Osteocyte (in vitro differentiated cells): ENCODE results near the gene TMC6. TPM values are rescaled to one million over a fixed set of nuclear protein-coding genes. Genes with fewer than 3 reads are reported as not detected.
"Not testable (repeated sequence)": the region's sequence is repeated elsewhere in the genome, so short reads cannot be mapped to it uniquely, and the experiment has no call there.

Source experiments
- DNase-seq: peaks from one replicate; pipeline ENCODE4 v3.0.0; 2021; ENCODE audit warnings: mixed read lengths; ENCODE audit not compliant: unreplicated experiment; ENCODE audit errors: extremely low spot score
- H3K27ac Mint-ChIP-seq: one replicate; pipeline ENCODE4 v1.8.0; 2021; ENCODE audit warnings: mild to moderate bottlenecking, mixed read lengths; ENCODE audit not compliant: unreplicated experiment
- H3K27me3 Mint-ChIP-seq: one replicate; pipeline ENCODE4 v1.8.0; 2021; ENCODE audit warnings: mixed read lengths; ENCODE audit not compliant: unreplicated experiment
- H3K36me3 Mint-ChIP-seq: one replicate; pipeline ENCODE4 v1.8.0; 2021; ENCODE audit warnings: mixed read lengths; ENCODE audit not compliant: unreplicated experiment
- H3K4me1 Mint-ChIP-seq: one replicate; pipeline ENCODE4 v1.8.0; 2021; ENCODE audit warnings: mixed read lengths; ENCODE audit not compliant: unreplicated experiment
- H3K4me3 Mint-ChIP-seq: one replicate; pipeline ENCODE4 v1.8.0; 2021; ENCODE audit warnings: mild to moderate bottlenecking, moderate library complexity, mixed read lengths; ENCODE audit not compliant: unreplicated experiment
- H3K9me3 Mint-ChIP-seq: one replicate; pipeline ENCODE4 v1.8.0; 2021; ENCODE audit warnings: mixed read lengths; ENCODE audit not compliant: unreplicated experiment
- total RNA-seq: library from RNA; stranded (reverse); gene quantifications from 2 replicates; pipeline ENCODE4 v1.2.1, GENCODE V29; 2021
- TF ChIP-seq, protein P1 (sequence below): fragments of 200-600 bp; sonication (generic); IDR thresholded peaks from 2 replicates; pipeline ENCODE4 v1.5.0; 2021; ENCODE audit warnings: antibody characterized with exemption, mild to moderate bottlenecking, moderate library complexity

The TMC6 gene
- total RNA-seq, 1 donor from 2014 or later = 32.6 TPM

DNA sequence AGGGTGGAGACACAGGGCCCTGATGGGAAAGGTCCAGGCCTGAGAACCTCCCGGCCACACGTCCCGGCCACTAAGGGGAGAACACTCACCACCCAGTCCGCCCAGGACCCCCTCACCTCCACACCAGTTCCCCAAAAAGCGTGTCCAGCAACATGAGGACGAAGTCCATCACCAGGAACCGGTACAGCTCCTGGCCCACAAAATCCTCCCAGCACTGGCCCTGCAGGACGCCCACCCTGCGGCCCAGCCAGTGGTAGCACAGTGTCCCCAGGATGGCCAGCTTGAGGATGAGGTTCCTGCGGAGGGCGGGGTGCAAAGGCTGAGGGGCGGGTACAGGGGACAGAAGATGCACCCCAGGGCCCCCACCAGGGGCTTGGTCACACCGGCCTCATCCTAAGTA is 8.0 kb downstream of the TMC6 start:
- Mint-ChIP-seq H3K36me3 (peaks cover 6% of the 10 kb centered on the region), H3K27ac (no peak overlapping the region), H3K4me1 (peaks cover 2% of the 10 kb centered on the region), H3K9me3 (no peaks in the 10 kb centered on the region), H3K27me3 (no peaks in the 10 kb centered on the region), H3K4me3 (no peak overlapping the region)
- no peak for DNase-seq
- TF ChIP-seq, protein P1, sequence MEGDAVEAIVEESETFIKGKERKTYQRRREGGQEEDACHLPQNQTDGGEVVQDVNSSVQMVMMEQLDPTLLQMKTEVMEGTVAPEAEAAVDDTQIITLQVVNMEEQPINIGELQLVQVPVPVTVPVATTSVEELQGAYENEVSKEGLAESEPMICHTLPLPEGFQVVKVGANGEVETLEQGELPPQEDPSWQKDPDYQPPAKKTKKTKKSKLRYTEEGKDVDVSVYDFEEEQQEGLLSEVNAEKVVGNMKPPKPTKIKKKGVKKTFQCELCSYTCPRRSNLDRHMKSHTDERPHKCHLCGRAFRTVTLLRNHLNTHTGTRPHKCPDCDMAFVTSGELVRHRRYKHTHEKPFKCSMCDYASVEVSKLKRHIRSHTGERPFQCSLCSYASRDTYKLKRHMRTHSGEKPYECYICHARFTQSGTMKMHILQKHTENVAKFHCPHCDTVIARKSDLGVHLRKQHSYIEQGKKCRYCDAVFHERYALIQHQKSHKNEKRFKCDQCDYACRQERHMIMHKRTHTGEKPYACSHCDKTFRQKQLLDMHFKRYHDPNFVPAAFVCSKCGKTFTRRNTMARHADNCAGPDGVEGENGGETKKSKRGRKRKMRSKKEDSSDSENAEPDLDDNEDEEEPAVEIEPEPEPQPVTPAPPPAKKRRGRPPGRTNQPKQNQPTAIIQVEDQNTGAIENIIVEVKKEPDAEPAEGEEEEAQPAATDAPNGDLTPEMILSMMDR = no peak

DNA sequence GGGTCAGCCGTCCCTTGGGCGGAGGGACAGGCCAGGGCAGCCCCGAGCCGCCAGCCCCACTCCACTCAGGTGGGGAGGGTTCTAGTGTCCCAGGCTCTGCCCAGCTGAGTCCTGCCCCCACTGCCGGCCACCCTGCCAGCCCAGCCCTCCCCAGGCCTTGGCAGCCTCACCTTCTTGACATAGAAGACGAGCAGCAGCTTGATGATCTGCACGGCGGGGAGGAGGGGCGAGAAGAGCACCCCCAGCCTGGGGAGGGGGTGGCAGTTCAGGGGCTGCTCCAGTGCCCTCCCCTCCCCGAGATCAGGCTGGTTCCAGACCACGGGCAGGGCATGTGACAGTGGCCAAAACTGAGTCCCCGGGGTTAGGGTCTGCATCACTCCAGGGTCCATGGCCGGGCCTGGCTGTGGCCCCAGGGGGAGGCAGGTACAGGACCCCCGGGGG is 9.7 kb downstream of the TMC6 start:
- no peak for DNase-seq
- Mint-ChIP-seq H3K27ac (no peak overlapping the region), H3K36me3 (peaks cover 6% of the 10 kb centered on the region), H3K27me3 (no peaks in the 10 kb centered on the region), H3K4me3 (no peak overlapping the region), H3K9me3 (no peaks in the 10 kb centered on the region), H3K4me1 (peaks cover 1% of the 10 kb centered on the region)
- TF ChIP-seq, protein P1 = no peak

DNA sequence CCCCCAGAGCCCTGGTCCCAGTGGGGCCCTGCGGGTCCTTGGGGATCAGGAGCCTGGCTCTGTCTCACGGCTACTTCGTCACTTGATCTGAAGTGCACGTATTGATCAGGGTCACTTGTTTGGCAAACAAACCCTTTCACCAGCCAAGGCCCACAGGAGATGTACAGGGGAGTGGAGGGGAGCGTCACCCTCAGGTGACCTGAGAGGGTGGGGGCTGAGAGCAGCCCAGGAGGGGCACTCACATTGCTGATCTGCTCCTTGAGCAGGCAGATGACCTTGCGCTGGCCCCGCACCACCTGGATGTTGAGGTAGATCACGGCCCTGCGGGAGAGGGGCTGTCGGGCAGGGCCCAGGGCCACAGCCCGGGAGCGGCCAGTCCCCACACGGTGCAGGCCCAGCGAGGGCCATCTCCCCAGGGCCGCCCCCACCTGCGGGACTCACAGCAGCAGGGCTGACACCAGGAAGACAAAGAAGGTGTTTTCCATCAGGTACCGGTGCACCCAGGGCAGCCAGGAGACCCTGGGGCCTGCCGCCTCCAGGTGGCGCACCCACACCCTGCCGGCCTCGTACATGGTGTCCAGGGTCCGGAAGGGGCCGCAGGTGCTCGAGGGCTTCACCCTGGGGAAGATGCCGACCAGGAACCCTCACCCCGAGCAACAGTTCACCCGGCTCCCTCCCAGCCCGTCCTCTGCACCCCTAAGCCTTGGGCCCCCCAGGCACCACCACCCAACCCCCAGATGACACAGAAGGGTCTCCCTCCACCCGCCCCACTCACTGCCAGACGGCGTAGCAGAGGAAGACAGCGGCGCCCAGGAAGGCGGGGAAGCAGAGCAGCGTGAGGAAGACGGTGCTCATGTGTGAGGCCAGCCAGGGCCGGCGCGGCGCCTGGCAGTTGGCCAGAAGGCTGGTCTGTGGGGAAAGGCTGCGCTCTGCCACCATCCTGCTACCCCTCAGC is 11.3 kb downstream of the TMC6 start:
- H3K4me1 Mint-ChIP-seq = peaks cover 4% of the 10 kb centered on the region
- no peak overlapping the region for H3K27ac Mint-ChIP-seq
- H3K9me3 Mint-ChIP-seq = no peaks in the 10 kb centered on the region
- no peak for DNase-seq
- H3K4me3 Mint-ChIP-seq = no peak overlapping the region
- no peaks in the 10 kb centered on the region for H3K27me3 Mint-ChIP-seq
- peaks cover 2% of the 10 kb centered on the region for H3K36me3 Mint-ChIP-seq
- TF ChIP-seq, protein P1 = peak; percentile 30

DNA sequence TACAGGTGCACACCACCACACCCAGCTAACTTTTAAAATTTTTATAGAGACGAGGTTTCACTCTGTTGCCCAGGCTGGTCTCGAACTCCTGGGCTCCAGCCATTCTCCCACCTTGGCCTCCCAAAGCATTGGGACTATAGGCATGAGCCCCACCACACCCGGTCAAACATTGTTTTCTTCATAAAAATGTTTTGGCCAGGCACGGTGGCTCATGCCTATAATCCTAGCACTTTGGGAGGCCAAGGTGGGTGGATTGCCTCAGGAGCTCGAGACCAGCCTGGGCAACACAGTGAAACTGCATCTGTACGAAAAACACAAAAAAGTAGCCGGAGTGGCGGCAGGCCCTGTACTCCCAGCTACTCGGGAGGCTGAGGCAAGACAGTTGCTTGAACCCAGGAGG is 12.1 kb downstream of the TMC6 start:
- Mint-ChIP-seq H3K27me3 (no peaks in the 10 kb centered on the region), H3K4me1 (peaks cover 4% of the 10 kb centered on the region), H3K36me3 (no peaks in the 10 kb centered on the region), H3K27ac (no peak overlapping the region), H3K4me3 (no peak overlapping the region), H3K9me3 (no peaks in the 10 kb centered on the region)
- TF ChIP-seq, protein P1 = no peak
- DNase-seq = no peak

DNA sequence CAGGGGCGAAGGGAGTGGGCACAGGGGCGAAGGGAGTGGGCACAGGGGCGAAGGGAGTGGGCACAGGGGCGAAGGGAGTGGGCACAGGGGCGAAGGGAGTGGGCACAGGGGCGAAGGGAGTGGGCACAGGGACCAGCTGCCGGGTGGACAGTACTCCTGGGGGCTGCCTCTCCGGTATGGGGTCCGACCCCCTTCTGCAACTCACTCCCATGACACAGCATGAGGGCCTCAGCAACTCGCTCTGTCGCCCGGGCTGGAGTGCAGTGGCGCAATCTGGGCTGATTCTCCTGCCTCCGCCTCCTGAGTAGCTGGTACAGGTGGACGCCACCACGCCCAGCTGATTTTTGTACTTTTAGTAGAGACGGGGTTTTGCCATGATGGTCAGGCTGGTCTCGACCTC is 12.8 kb downstream of the TMC6 start:
- H3K4me1 Mint-ChIP-seq, H3K27me3 Mint-ChIP-seq, H3K27ac Mint-ChIP-seq, DNase-seq, H3K9me3 Mint-ChIP-seq, H3K4me3 Mint-ChIP-seq, H3K36me3 Mint-ChIP-seq: not testable (repeated sequence)
